Glomerular visceral epithelial cell (primary cell): ENCODE results near the gene SYNPO.

Experiments used
- DNase-seq: peaks from one replicate; pipeline ENCODE4 v3.0.0-alpha.2; 2016; ENCODE audit errors: extremely low spot score

Gene SYNPO

GRCh38 chr5:150656191-150657132 lies 16.0 kb downstream of the SYNPO start:
- DNase-seq: peak; percentile 82

DNA sequence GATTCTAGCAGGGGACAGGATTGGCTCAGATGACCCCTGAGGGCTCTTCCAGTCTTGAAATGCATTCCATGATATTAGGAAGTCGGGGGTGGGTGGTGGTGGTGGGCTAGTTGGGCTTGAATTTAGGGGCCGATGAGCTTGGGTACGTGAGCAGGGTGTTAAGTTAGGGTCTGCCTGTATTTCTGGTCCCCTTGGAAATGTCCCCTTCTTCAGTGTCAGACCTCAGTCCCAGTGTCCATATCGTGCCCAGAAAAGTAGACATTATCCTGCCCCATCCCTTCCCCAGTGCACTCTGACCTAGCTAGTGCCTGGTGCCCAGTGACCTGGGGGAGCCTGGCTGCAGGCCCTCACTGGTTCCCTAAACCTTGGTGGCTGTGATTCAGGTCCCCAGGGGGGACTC lies 17.7 kb downstream of the SYNPO start:
- DNase-seq: no peak

DNA sequence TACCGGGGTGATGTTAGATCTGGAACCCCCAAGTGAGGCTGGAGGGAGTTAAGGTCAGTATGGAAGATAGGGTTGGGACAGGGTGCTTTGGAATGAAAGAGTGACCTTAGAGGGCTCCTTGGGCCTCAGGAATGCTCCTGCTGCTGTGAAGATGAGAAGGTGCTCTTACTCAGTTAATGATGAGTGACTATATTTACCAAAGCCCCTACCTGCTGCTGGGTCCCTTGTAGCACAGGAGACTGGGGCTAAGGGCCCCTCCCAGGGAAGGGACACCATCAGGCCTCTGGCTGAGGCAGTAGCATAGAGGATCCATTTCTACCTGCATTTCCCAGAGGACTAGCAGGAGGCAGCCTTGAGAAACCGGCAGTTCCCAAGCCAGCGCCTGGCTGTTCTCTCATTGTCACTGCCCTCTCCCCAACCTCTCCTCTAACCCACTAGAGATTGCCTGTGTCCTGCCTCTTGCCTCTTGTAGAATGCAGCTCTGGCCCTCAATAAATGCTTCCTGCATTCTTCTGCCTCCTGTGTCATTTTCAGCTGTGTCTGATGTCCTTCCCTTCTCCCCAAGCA lies 18.3 kb downstream of the SYNPO start:
- no peak for DNase-seq

GRCh38 chr5:150659360-150660107 lies 19.1 kb downstream of the SYNPO start:
- DNase-seq: no peak

DNA sequence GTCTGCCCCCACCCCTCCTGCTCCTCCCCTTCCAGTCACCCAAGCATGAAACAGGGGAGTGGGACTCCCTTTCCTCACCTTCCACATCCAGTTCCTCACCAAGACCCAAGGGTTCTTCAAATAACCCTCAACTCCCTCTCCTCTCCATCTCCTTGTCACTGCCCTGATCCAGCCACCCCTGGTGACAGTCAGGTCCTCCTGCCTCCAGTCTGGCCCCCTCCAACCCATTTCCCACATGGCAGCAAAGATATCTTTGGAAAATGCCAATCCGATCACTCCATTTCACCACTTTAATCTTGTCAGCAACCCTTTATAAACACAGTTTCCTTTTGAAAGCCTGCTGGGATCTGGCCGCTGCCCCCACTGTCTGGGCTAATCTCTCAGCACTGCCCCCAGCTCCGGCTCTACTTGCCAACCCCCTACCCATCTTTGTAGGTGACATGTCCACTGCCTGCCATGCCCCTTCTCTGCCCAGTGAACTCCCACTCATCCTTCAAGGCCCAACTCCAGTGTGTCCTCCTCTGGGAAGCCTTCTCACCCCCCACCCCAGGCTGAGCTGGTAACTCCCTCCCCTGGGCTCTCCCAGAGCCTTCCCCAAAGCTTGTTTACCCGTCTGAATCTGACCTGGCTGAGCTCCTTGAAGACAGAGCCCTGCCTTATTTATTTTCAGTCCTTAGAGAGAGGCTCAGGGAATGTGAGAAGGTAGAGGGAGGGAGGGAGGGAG lies 19.8 kb downstream of the SYNPO start:
- DNase-seq: no peak

DNA sequence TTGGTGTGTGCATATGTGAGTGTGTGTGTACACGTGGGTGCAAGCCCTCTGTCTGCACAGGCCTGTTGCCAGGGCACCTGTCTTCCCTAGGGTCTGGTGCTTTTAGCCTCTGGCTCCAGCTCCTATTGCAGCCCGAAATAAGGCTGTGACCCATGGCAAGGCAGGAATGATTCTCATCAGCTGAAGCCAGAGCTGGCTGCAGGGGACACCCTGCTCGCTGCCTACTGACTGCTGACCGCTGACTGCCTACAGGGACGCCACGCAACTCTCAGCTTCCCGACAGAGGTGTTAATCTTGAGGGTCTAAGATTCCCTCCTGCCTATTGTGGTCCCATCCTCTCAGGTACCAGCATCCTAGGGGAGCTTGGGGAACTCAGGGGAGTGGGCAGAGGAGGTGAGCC lies 20.6 kb downstream of the SYNPO start, which contains the start of gene MYOZ3:
TSS of gene MYOZ3 (plus strand) at position 166 of the 400 bp plus-strand sequence. CDS start 1,691 bp downstream, outside the sequence.
- no peak for DNase-seq

GRCh38 chr5:150661821-150662596 lies 21.5 kb downstream of the SYNPO start:
- DNase-seq: no peak

GRCh38 chr5:150662731-150663516 lies 22.5 kb downstream of the SYNPO start:
- DNase-seq: no peak

DNA sequence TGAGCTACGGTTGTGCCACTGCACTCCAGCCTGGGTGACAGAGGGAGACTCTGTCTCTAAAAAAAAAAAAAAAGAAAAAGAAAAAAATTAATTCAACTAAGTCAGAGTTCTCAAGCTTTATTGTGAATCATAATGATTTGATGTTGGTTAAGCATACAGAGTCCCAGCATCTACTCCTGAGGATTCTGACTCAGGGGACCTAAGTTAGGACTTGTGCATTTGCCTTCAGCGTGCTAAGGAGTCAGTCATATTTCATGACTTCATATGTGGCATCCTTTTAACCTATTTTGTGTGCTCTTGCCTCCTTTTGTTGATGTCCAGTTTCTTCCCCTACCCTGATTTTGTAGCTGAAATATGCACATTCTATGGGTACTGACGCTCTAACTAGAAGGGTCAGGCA lies 23.5 kb downstream of the SYNPO start:
- no peak for DNase-seq

DNA sequence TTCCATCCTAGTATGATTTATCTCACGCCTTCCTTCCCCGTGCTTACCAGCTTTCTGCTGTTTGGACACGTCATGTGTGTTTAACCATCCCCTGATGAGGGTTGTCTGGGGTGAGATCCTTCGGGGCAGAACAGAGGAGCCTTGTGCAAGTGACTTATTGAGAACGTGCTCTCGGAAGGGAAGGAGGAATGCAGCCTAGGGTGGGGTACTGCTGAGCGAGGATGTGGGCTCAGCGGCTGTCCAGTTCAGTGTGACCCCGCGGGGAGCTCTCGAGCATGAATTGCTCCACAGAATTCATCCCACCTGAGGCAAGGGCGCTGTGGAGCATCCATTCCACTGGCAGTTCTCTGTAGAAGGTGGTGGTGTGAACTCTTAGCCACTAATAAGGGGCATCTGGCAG lies 24.6 kb downstream of the SYNPO start:
- no peak for DNase-seq

- no peak for DNase-seq
Observed at GRCh38 chr5:150670275-150670947, 30.0 kb downstream of the SYNPO start.

DNA sequence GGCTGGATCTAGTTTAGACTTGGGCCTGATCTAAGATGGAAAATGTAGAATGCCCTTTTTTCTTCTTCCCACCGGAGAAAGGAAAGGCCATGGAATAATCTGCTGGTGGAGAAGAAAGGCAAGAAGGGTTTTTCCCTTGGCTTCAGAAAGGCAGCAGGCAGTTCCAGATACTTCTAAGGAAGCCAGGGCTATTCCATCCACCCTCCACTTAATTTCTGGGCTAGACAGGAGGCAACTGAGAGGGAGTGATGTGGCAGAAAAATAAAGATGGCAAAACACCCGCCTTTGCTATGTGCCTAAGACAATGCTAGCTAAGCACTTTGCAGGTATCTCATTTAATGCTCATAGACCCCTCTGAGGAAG lies 30.5 kb downstream of the SYNPO start:
- no peak for DNase-seq

DNA sequence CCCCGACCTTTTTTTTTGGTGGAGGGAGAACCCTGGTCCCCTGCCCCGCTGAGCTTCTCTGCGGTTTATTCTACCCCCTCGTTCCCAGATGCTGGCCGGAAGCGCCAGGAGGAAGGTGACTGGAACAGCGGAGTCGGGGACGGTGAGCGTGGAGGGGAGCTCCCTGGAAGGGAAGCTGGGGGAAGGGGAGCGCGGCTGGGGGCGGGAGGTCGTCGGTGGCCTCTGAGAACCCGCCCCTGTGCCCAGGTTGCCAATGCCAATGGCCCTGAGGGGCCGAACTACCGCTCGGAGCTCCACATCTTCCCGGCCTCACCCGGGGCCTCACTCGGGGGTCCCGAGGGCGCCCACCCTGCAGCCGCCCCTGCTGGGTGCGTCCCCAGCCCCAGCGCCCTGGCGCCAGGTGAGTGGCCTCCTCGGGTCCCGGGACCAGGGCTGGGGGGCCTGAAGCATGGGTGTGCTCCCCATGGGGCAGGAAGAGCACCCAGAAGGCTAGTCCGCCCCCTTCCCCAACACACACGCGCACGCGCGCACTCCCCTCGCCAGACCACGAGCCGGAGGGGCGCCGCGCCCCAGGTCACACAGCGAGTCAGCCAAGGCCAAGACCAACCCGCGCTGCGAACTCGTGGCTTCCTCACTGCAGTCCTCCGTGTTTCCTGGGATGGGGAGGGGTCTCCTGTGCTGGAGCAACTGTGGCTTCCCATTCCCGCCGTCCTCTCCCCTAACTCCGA lies 31.2 kb downstream of the SYNPO start:
- DNase-seq: no peak

- DNase-seq: peak; percentile 40
Observed at GRCh38 chr5:150672237-150672883, 31.9 kb downstream of the SYNPO start.

- DNase-seq: no peak
Observed at GRCh38 chr5:150672884-150673275, 32.4 kb downstream of the SYNPO start.

GRCh38 chr5:150674341-150674821 lies 33.9 kb downstream of the SYNPO start:
- DNase-seq: no peak

GRCh38 chr5:150675069-150675468 lies 34.6 kb downstream of the SYNPO start:
- DNase-seq: no peak

GRCh38 chr5:150676578-150676977 lies 36.1 kb downstream of the SYNPO start:
- no peak for DNase-seq
